Mesenchymal stem cell (in vitro differentiated cells and primary cell): ENCODE data around the gene HSD3B7.

Experiments
- DNase-seq: peaks from one replicate; pipeline ENCODE4 v3.0.0-alpha.2; 2013
- H2AFZ ChIP-seq: one replicate; pipeline ENCODE4 v1.6.1; 2013; ENCODE audit warnings: low read depth, mild to moderate bottlenecking, control low read depth, inconsistent platforms, low read length, moderate library complexity
- H2AK5ac ChIP-seq: 2 replicates; pipeline ENCODE4 v1.6.1; 2013; ENCODE audit warnings: low read length, moderate library complexity, mild to moderate bottlenecking, inconsistent platforms; ENCODE audit not compliant: severe bottlenecking
- H2BK120ac ChIP-seq: one replicate; pipeline ENCODE4 v1.6.1; 2013; ENCODE audit warnings: low read depth, mild to moderate bottlenecking, inconsistent platforms, low read length, moderate library complexity
- H2BK12ac ChIP-seq, 2 experiments: one replicate each; pipeline ENCODE4 v1.6.1; 2013; ENCODE audit warnings: inconsistent platforms in 2 of 2, low read length in 2 of 2, mild to moderate bottlenecking in 2 of 2, moderate library complexity in 2 of 2, control low read depth in 1 of 2
- H2BK15ac ChIP-seq: one replicate; pipeline ENCODE4 v1.6.1; 2013; ENCODE audit warnings: mild to moderate bottlenecking, low read depth, inconsistent platforms; ENCODE audit not compliant: poor library complexity, severe bottlenecking
- H2BK5ac ChIP-seq: 2 replicates; pipeline ENCODE4 v1.6.1; 2013; ENCODE audit warnings: low read depth, mild to moderate bottlenecking, low read length, control low read depth, inconsistent platforms; ENCODE audit not compliant: poor library complexity, severe bottlenecking
- H3K14ac ChIP-seq, 2 experiments: one replicate each; pipeline ENCODE4 v1.6.1; 2013; ENCODE audit warnings: inconsistent platforms in 2 of 2, low read length in 2 of 2, control low read depth in 1 of 2, mild to moderate bottlenecking in 1 of 2, moderate library complexity in 1 of 2
- H3K18ac ChIP-seq, 2 experiments: one replicate each; pipeline ENCODE4 v1.6.1; 2013; ENCODE audit warnings: inconsistent platforms in 2 of 2, low read length in 2 of 2, control low read depth in 1 of 2, low read depth in 1 of 2, mild to moderate bottlenecking in 1 of 2
- H3K23ac ChIP-seq, 2 experiments: one replicate each; pipeline ENCODE4 v1.6.1; 2013; ENCODE audit warnings: inconsistent platforms in 2 of 2, low read length in 2 of 2, mild to moderate bottlenecking in 2 of 2, moderate library complexity in 2 of 2, control low read depth in 1 of 2
- H3K27ac ChIP-seq: 2 replicates; pipeline ENCODE4 v1.5.1; 2013; ENCODE audit warnings: mild to moderate bottlenecking, moderate library complexity, low read length, control low read depth, inconsistent platforms; ENCODE audit not compliant: poor library complexity, severe bottlenecking
- H3K27me3 ChIP-seq, 2 experiments: 2 replicates each; pipeline versions ENCODE4 v1.6.1 to v1.7.0; 2013; ENCODE audit warnings: low read length in 2 of 2, mild to moderate bottlenecking in 2 of 2, moderate library complexity in 2 of 2, control low read depth in 1 of 2, inconsistent platforms in 1 of 2; ENCODE audit not compliant: control insufficient read depth in 1 of 2, insufficient read depth in 1 of 2
- H3K36me3 ChIP-seq, 2 experiments: 2 replicates each; pipeline versions ENCODE4 v1.6.1 to v1.7.0; 2013; ENCODE audit warnings: low read length in 2 of 2, control low read depth in 1 of 2, inconsistent platforms in 1 of 2, low read depth in 1 of 2, mild to moderate bottlenecking in 1 of 2; ENCODE audit not compliant: insufficient read depth in 2 of 2, control insufficient read depth in 1 of 2
- H3K4ac ChIP-seq, 2 experiments: one replicate each; pipeline ENCODE4 v1.6.1; 2013; ENCODE audit warnings: inconsistent platforms in 2 of 2, low read length in 2 of 2, mild to moderate bottlenecking in 2 of 2, moderate library complexity in 2 of 2, control low read depth in 1 of 2, low read depth in 1 of 2
- H3K4me1 ChIP-seq: 2 replicates; pipeline ENCODE4 v1.6.1; 2013; ENCODE audit warnings: low read depth, low read length, control low read depth; ENCODE audit not compliant: control insufficient read depth, insufficient read depth
- H3K4me2 ChIP-seq: 2 replicates; pipeline ENCODE4 v1.6.1; 2013; ENCODE audit warnings: low read length, mild to moderate bottlenecking, inconsistent platforms; ENCODE audit not compliant: poor library complexity, severe bottlenecking
- H3K4me3 ChIP-seq, 2 experiments: 2 replicates each; pipeline versions ENCODE4 v1.5.1 to v1.7.0; 2013; ENCODE audit warnings: low read length in 2 of 2, mild to moderate bottlenecking in 2 of 2, control low read depth in 1 of 2, low read depth in 1 of 2; ENCODE audit not compliant: insufficient read depth in 1 of 2
- H3K79me1 ChIP-seq: replicated peaks from 2 replicates; pipeline ENCODE4 v1.6.1; 2013; ENCODE audit warnings: mild to moderate bottlenecking, control low read depth, low read length, inconsistent platforms; ENCODE audit not compliant: poor library complexity, severe bottlenecking
- H3K9ac ChIP-seq: 2 replicates; pipeline ENCODE4 v1.7.0; 2013; ENCODE audit warnings: mild to moderate bottlenecking, low read length, moderate library complexity
- H3K9me3 ChIP-seq: 2 replicates; pipeline ENCODE4 v1.7.0; 2013; ENCODE audit warnings: mild to moderate bottlenecking, low read length; ENCODE audit not compliant: control insufficient read depth
- H4K8ac ChIP-seq: one replicate; pipeline ENCODE4 v1.6.1; 2013; ENCODE audit warnings: inconsistent platforms, mild to moderate bottlenecking, low read length, moderate library complexity
- H4K91ac ChIP-seq: one replicate; pipeline ENCODE4 v1.6.1; 2013; ENCODE audit warnings: mild to moderate bottlenecking, low read length, inconsistent platforms
- WGBS: methylation state at CpG from one replicate; pipeline ENCODE4 v1.1.7; 2013; ENCODE audit warnings: mixed read lengths; 5-methylcytosine and 5-hydroxymethylcytosine counted together

The HSD3B7 gene

DNA sequence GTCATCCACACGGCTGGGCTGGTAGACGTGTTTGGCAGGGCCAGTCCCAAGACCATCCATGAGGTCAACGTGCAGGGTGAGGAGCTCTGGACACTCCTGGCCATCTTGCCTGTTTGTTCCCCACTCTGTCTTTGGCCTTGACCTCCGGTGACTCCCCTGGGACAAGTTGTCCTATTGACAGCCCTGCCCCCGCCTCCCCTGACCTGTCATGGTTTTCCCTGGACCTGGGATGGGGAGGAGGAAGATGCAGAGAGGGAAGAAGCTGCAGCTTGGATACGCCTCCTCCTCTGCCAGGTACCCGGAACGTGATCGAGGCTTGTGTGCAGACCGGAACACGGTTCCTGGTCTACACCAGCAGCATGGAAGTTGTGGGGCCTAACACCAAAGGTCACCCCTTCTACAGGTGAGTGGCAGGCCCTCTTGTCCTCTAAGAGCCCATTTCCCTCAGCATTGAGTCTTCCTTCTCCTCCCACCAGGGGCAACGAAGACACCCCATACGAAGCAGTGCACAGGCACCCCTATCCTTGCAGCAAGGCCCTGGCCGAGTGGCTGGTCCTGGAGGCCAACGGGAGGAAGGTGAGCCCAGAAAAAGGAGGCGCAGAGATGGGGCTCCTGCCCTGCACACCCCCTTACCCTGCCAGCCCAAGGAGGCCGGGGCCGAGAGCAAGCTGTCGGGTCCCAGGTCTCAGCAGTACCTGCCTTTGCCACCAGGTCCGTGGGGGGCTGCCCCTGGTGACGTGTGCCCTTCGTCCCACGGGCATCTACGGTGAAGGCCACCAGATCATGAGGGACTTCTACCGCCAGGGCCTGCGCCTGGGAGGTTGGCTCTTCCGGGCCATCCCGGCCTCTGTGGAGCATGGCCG is 1.4 kb downstream of the HSD3B7 start:
- WGBS: 98% methylated on average over 29 of the region's 29 CpGs
- Histone ChIP-seq H4K91ac (peak overlapping the region; percentile 19), H2BK5ac (no peak overlapping the region), H3K9ac (peak overlapping the region; percentile 93), H3K4me1 (peaks cover 30% of the 10 kb centered on the region), H3K14ac (no peak overlapping the region), H2AK5ac (no peak overlapping the region), H2BK15ac (no peak overlapping the region), H3K23ac (no peak overlapping the region), H2AFZ (no peak overlapping the region), H3K27ac (no peak overlapping the region), H3K4me3 (peak overlapping the region in 1 of 2 experiments; percentile 92), H2BK120ac (no peak overlapping the region), H3K4ac (no peak overlapping the region), H3K9me3 (no peaks in the 10 kb centered on the region), H3K18ac (no peak overlapping the region), H4K8ac (no peak overlapping the region), H2BK12ac (peak overlapping the region in 1 of 2 experiments; percentile 28), H3K27me3 (no peaks in the 10 kb centered on the region), H3K4me2 (no peak overlapping the region), H3K36me3 (peaks cover 49 to 75% of the 10 kb centered on the region in 2 experiments), H3K79me1 (no peaks in the 10 kb centered on the region)
- DNase-seq: no peak

DNA sequence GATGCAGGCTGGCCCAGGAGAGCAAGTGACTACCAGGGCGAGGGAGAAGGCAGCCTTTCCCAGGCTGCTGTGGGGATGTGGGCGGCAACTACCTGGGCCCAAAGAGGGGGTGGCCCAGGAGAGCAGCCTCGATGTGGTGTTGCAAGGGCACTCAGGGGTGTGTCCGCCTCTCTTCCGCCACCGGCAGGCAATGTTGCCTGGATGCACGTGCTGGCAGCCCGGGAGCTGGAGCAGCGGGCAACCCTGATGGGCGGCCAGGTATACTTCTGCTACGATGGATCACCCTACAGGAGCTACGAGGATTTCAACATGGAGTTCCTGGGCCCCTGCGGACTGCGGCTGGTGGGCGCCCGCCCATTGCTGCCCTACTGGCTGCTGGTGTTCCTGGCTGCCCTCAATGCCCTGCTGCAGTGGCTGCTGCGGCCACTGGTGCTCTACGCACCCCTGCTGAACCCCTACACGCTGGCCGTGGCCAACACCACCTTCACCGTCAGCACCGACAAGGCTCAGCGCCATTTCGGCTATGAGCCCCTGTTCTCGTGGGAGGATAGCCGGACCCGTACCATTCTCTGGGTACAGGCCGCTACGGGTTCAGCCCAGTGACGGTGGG is 2.7 kb downstream of the HSD3B7 start:
- H3K4me2 ChIP-seq: no peak overlapping the region
- H3K9ac ChIP-seq: no peak overlapping the region
- no peaks in the 10 kb centered on the region for H3K9me3 ChIP-seq
- H4K8ac ChIP-seq: peak overlapping the region; percentile 22
- H2BK12ac ChIP-seq: no peak overlapping the region
- no peak overlapping the region for H2BK120ac ChIP-seq
- H2BK15ac ChIP-seq: no peak overlapping the region
- 94% methylated on average over 30 of the region's 30 CpGs for WGBS
- H3K27ac ChIP-seq: no peak overlapping the region
- no peak overlapping the region for H2AK5ac ChIP-seq
- H3K14ac ChIP-seq: no peak overlapping the region
- peaks cover 31% of the 10 kb centered on the region for H3K4me1 ChIP-seq
- H3K36me3 ChIP-seq: peaks cover 47 to 75% of the 10 kb centered on the region in 2 experiments
- no peak overlapping the region for H3K4ac ChIP-seq
- H3K18ac ChIP-seq: no peak overlapping the region
- H3K79me1 ChIP-seq: no peaks in the 10 kb centered on the region
- no peak overlapping the region for H2AFZ ChIP-seq
- DNase-seq: no peak
- no peak overlapping the region for H3K4me3 ChIP-seq
- H2BK5ac ChIP-seq: no peak overlapping the region
- H3K23ac ChIP-seq: no peak overlapping the region
- H4K91ac ChIP-seq: no peak overlapping the region
- H3K27me3 ChIP-seq: no peaks in the 10 kb centered on the region

DNA sequence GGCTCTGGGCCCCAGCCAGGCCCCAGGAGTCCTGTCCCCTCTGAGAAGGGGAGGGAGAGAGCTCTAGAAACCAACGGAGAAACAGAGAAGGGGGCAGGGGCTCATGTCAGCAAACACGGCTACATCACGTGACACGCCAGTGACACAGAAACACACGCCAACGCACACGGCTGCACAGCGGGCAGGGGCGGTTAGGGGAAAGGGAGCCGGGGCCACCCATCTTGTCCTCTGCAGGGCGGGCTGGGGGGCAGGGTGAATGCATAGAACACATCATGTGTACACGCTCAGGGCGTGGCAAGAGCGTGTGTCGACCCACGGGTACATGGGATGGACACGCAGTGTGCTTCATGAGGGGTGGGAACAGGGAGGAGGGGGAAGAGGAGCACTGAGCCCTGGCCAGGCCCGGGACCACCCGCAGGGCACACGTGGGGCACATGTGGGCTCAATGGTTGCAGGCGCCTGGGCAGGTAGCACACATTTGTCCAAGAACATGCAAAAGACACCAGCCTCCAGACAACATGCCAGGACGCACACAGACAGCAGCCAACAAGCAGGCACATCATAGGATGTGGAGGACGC is 4.6 kb downstream of the HSD3B7 start:
- WGBS: 93% methylated on average over 20 of the region's 23 CpGs
- H3K4me3 ChIP-seq: no peak overlapping the region
- no peak overlapping the region for H3K9ac ChIP-seq
- no peak overlapping the region for H4K91ac ChIP-seq
- H3K4me2 ChIP-seq: no peak overlapping the region
- H2BK15ac ChIP-seq: no peak overlapping the region
- H3K4ac ChIP-seq: no peak overlapping the region
- H3K36me3 ChIP-seq: peaks cover 37 to 64% of the 10 kb centered on the region in 2 experiments
- no peak overlapping the region for H2AFZ ChIP-seq
- no peak overlapping the region for H2AK5ac ChIP-seq
- no peak overlapping the region for H3K23ac ChIP-seq
- H3K27me3 ChIP-seq: no peaks in the 10 kb centered on the region
- peaks cover 27% of the 10 kb centered on the region for H3K4me1 ChIP-seq
- H3K18ac ChIP-seq: no peak overlapping the region
- H2BK12ac ChIP-seq: no peak overlapping the region
- H3K9me3 ChIP-seq: no peaks in the 10 kb centered on the region
- no peaks in the 10 kb centered on the region for H3K79me1 ChIP-seq
- H3K27ac ChIP-seq: no peak overlapping the region
- H3K14ac ChIP-seq: no peak overlapping the region
- H2BK120ac ChIP-seq: no peak overlapping the region
- no peak overlapping the region for H4K8ac ChIP-seq
- no peak overlapping the region for H2BK5ac ChIP-seq
- DNase-seq: no peak

DNA sequence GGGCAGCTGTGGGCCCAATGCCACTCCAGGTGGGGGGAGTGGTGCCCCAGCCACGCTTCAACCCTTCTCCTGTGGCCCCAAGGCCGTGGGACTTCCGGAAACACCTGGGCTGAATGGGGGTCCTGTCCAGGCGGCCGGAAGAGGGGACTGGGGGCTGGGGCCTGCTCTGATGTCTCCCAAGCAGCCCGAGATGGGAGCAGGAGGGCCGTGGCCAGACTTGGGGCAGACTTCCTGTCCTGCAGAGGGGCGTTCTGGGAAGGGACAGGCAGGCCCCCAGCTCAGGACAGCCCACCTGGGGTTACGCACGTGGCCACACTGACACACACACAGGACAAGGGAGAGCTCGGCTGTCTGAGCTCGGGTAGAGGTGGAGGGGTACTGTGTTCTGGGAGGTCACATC is 5.1 kb downstream of the HSD3B7 start:
- no peak for DNase-seq
- no peak overlapping the region for H2BK120ac ChIP-seq
- no peaks in the 10 kb centered on the region for H3K79me1 ChIP-seq
- no peak overlapping the region for H3K18ac ChIP-seq
- peak overlapping the region; percentile 6 for H2BK15ac ChIP-seq
- H4K91ac ChIP-seq: peak overlapping the region; percentile 47
- no peak overlapping the region for H2BK12ac ChIP-seq
- no peaks in the 10 kb centered on the region for H3K9me3 ChIP-seq
- no peak overlapping the region for H2AK5ac ChIP-seq
- no peak overlapping the region for H4K8ac ChIP-seq
- H3K9ac ChIP-seq: no peak overlapping the region
- H3K14ac ChIP-seq: no peak overlapping the region
- no peaks in the 10 kb centered on the region for H3K27me3 ChIP-seq
- H3K4me3 ChIP-seq: no peak overlapping the region
- no peak overlapping the region for H3K4ac ChIP-seq
- H2AFZ ChIP-seq: no peak overlapping the region
- H3K23ac ChIP-seq: no peak overlapping the region
- H3K36me3 ChIP-seq: peaks cover 36 to 60% of the 10 kb centered on the region in 2 experiments
- H2BK5ac ChIP-seq: no peak overlapping the region
- peaks cover 23% of the 10 kb centered on the region for H3K4me1 ChIP-seq
- no peak overlapping the region for H3K27ac ChIP-seq
- WGBS: 90% methylated on average over 8 of the region's 12 CpGs
- H3K4me2 ChIP-seq: no peak overlapping the region
